H1 (cell line): Measurements from ENCODE around the gene FRMD4A.

Experiments
- EZH2 ChIP-seq: fragments of 200-600 bp; sonication (generic); IDR thresholded peaks from 2 replicates; pipeline ENCODE4 v1.7.1; 2012; ENCODE audit warnings: low read depth, mild to moderate bottlenecking, moderate library complexity, low read length, inconsistent platforms; ENCODE audit not compliant: severe bottlenecking
- JUND ChIP-seq: IDR thresholded peaks from 2 replicates; pipeline ENCODE4 v1.6.1; 2011; ENCODE audit warnings: mild to moderate bottlenecking, improper control_type of control experiment, low read length

DNA sequence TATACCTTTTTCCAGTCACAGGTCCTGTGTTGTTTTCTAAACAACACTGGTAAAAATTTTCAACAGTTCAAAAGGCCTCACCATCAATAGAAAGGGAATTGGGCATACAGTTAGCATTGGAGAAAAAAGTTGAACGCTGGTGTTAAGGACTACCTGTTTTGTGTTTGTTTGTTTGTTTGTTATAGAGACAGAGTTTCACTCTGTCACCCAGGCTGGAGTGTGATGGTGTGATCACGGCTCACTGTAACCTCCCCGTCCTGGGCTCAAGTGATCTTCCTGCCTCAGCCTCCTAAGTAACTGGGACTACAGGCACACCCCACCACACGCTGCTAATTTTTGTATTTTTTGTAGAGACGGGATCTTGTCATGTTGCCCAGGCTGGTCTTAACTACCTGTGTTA, 437.9 kb downstream of the FRMD4A start:
- TF ChIP-seq EZH2 (no peak), JUND (no peak)
